GM12878 (cell line): ENCODE data around the gene ZNF451. TPM values are rescaled to one million over a fixed set of nuclear protein-coding genes. Genes with fewer than 3 reads are reported as not detected.
A peak's percentile ranks its signal among the peaks of the same experiment; 100 is the strongest.

Experiments
- BACH1 ChIP-seq: fragments of 450-650 bp; IDR thresholded peaks from 2 replicates; pipeline ENCODE4 v1.6.1; 2017; ENCODE audit warnings: mild to moderate bottlenecking, borderline replicate concordance
- BHLHE40 ChIP-seq, 2 experiments: fragments of 450-650 bp in 1 of 2; IDR thresholded peaks; 2 replicates each; pipeline ENCODE4 v1.6.1; 2011 to 2017; ENCODE audit warnings: low read depth in 2 of 2, borderline replicate concordance in 1 of 2, improper control_type of control experiment in 1 of 2, low read length in 1 of 2, mild to moderate bottlenecking in 1 of 2
- CBX3 ChIP-seq: fragments of 200-600 bp; sonication (generic); IDR thresholded peaks from 2 replicates; pipeline ENCODE4 v1.6.1; 2016; ENCODE audit warnings: low read depth, borderline replicate concordance
- CBX5 ChIP-seq: sonication (generic); IDR thresholded peaks from 2 replicates; pipeline ENCODE4 v1.6.1; 2016; ENCODE audit warnings: low read depth, moderate library complexity, mild to moderate bottlenecking, inconsistent platforms
- CEBPB ChIP-seq, 2 experiments: fragments of 150-350 bp in 1 of 2; IDR thresholded peaks; 2 replicates each; pipeline ENCODE4 v1.6.1; 2012 to 2014; ENCODE audit warnings: low read depth in 2 of 2, low read length in 2 of 2, borderline replicate concordance in 1 of 2, inconsistent platforms in 1 of 2
- EZH2 ChIP-seq: IDR thresholded peaks from 2 replicates; pipeline ENCODE4 v1.6.1; 2012; ENCODE audit warnings: low read depth, mild to moderate bottlenecking, control low read depth, inconsistent platforms, low read length, borderline replicate concordance; ENCODE audit not compliant: control insufficient read depth
- FOXM1 ChIP-seq: IDR thresholded peaks from 2 replicates; pipeline ENCODE4 v1.6.1; 2012; ENCODE audit warnings: low read depth, mild to moderate bottlenecking, inconsistent platforms, low read length, moderate library complexity
- GATAD2B ChIP-seq: fragments of 450-650 bp; conservative IDR thresholded peaks from 2 replicates; pipeline ENCODE4 v1.6.1; 2017; ENCODE audit warnings: low read depth, mild to moderate bottlenecking, moderate library complexity
- HCFC1 ChIP-seq: fragments of 150-350 bp; IDR thresholded peaks from 2 replicates; pipeline ENCODE4 v1.6.1; 2014; ENCODE audit warnings: low read length
- HDGF ChIP-seq: fragments of 450-650 bp; IDR thresholded peaks from 2 replicates; pipeline ENCODE4 v1.6.1; 2016; ENCODE audit warnings: antibody characterized with exemption
- MAX ChIP-seq: IDR thresholded peaks from 2 replicates; pipeline ENCODE4 v1.6.1; 2012; ENCODE audit warnings: low read depth, low read length, improper control_type of control experiment
- MTA2 ChIP-seq: fragments of 450-650 bp; IDR thresholded peaks from 2 replicates; pipeline ENCODE4 v1.6.1; 2016; ENCODE audit warnings: low read depth, mild to moderate bottlenecking, moderate library complexity
- MTA3 ChIP-seq: IDR thresholded peaks from 2 replicates; pipeline ENCODE4 v1.6.1; 2012; ENCODE audit warnings: low read length, inconsistent platforms, borderline replicate concordance
- MXI1 ChIP-seq: fragments of 150-350 bp; IDR thresholded peaks from 2 replicates; pipeline ENCODE4 v1.6.1; 2011; ENCODE audit warnings: low read depth, mild to moderate bottlenecking, inconsistent platforms, low read length, improper control_type of control experiment
- NFYA ChIP-seq: IDR thresholded peaks from 2 replicates; pipeline ENCODE4 v1.6.1; 2011; ENCODE audit warnings: low read depth, mild to moderate bottlenecking, low read length, improper control_type of control experiment, borderline replicate concordance
- NKRF ChIP-seq: fragments of 450-650 bp; conservative IDR thresholded peaks from 2 replicates; pipeline ENCODE4 v1.6.1; 2017; ENCODE audit warnings: mild to moderate bottlenecking, moderate library complexity
- NR2F1 ChIP-seq: fragments of 450-650 bp; conservative IDR thresholded peaks from 2 replicates; pipeline ENCODE4 v1.6.1; 2017; ENCODE audit warnings: mild to moderate bottlenecking
- PML ChIP-seq: IDR thresholded peaks from 2 replicates; pipeline ENCODE4 v1.6.1; 2012; ENCODE audit warnings: low read length, inconsistent platforms
- POLR2A ChIP-seq: IDR thresholded peaks from 2 replicates; pipeline ENCODE4 v1.6.1; 2011; ENCODE audit warnings: low read depth, mild to moderate bottlenecking, low read length
- RB1 ChIP-seq: fragments of 450-650 bp; formaldehyde crosslinking; IDR thresholded peaks from 2 replicates; pipeline ENCODE4 v1.6.1; 2017; ENCODE audit warnings: mild to moderate bottlenecking, borderline replicate concordance
- RFX5 ChIP-seq: IDR thresholded peaks from 2 replicates; pipeline ENCODE4 v1.6.1; 2011; ENCODE audit warnings: low read depth, low read length, improper control_type of control experiment
- RUNX3 ChIP-seq: IDR thresholded peaks from 2 replicates; pipeline ENCODE4 v1.6.1; 2012; ENCODE audit warnings: low read length, inconsistent platforms
- SMAD5 ChIP-seq: IDR thresholded peaks from 2 replicates; pipeline ENCODE4 v1.6.1; 2016; ENCODE audit warnings: antibody characterized with exemption, low read depth
- SP1 ChIP-seq: IDR thresholded peaks from one replicate; pipeline ENCODE4 v1.6.1; 2011; ENCODE audit warnings: low read depth, low read length
- SREBF1 ChIP-seq: IDR thresholded peaks from 2 replicates; pipeline ENCODE4 v1.6.1; 2012; ENCODE audit warnings: mild to moderate bottlenecking, low read length
- STAT1 ChIP-seq: fragments of 450-650 bp; conservative IDR thresholded peaks from 2 replicates; pipeline ENCODE4 v1.6.1; 2014; ENCODE audit warnings: antibody characterized with exemption, mild to moderate bottlenecking
- STAT3 ChIP-seq: IDR thresholded peaks from 2 replicates; pipeline ENCODE4 v1.6.1; 2011; ENCODE audit warnings: low read depth, low read length, improper control_type of control experiment
- TBL1XR1 ChIP-seq: IDR thresholded peaks from 2 replicates; pipeline ENCODE4 v1.6.1; 2012; ENCODE audit warnings: low read depth, low read length, improper control_type of control experiment
- TCF3 ChIP-seq: IDR thresholded peaks from 2 replicates; pipeline ENCODE4 v1.6.1; 2012; ENCODE audit warnings: low read depth, mild to moderate bottlenecking, low read length, borderline replicate concordance; ENCODE audit not compliant: insufficient read depth
- YY1 ChIP-seq: IDR thresholded peaks from 2 replicates; pipeline ENCODE4 v1.6.1; 2011; ENCODE audit warnings: low read depth, mild to moderate bottlenecking, low read length
- ZNF622 ChIP-seq: fragments of 450-650 bp; IDR thresholded peaks from 2 replicates; pipeline ENCODE4 v1.6.1; 2017; ENCODE audit warnings: mild to moderate bottlenecking, inconsistent platforms
- polyA plus RNA-seq, 11 experiments: library from polyadenylated mRNA; depleted of rRNA in 4 of 11; unstranded in 6 of 11; stranded (reverse) in 5 of 11; fragments of >200 nt; fragmentation: Nextera tagmentation in 4 of 11; fragmentation: Illumina TruSeq in 1 of 11; extraction: Ambion mirVana in 4 of 11; extraction: Trizol in 1 of 11; gene quantifications; 1 replicate in 1 of 11; 2 replicates in 10 of 11; pipeline versions ENCODE4 v1.2.1 to v1.2.3, GENCODE V29; 2011 to 2016; ENCODE audit warnings: inconsistent platforms in 2 of 11, missing spikeins in 2 of 11, low read depth in 1 of 11
- total RNA-seq, 4 experiments: library from RNA; depleted of rRNA in 3 of 4; stranded (reverse); fragments of >200 nt in 3 of 4; fragmentation: Illumina TruSeq in 1 of 4; extraction: Trizol in 1 of 4; gene quantifications; 2 replicates each; pipeline versions ENCODE4 v1.2.1 to v1.2.3, GENCODE V29; 2013 to 2021

ZNF451 gene
- total and polyA plus RNA-seq, 10 of the 15 experiments (the other 5 are each of a cell fraction or from before 2014, with no cell fraction given) = 6.5 to 44.4 (median 23.8) TPM

- TF ChIP-seq POLR2A (peak; percentile 95), HDGF (no peak), TCF3 (peak; percentile 41; the same call in 1 of the 2 replicates), MAX (peak; percentile 35; the same call in 1 of the 2 replicates), MTA3 (no peak; the same call in 1 of the 2 replicates), TBL1XR1 (peak; percentile 56; the same call in 1 of the 2 replicates), ZNF622 (no peak), PML (peak; percentile 81; the same call in 1 of the 2 replicates), BACH1 (peak; percentile 77), CEBPB (IDR thresholded peaks at IDR 0.05; ENCODE audit: borderline replicate concordance in 1 of 2, low read depth in 2 of 2, low read length in 2 of 2) (no peak), RB1 (peak; percentile 79; the same call in 1 of the 2 replicates), STAT1 (peak; percentile 81), YY1 (peak; percentile 88), CBX3 (no peak), STAT3 (no peak), NR2F1 (peak; percentile 95), FOXM1 (no peak; the same call in 1 of the 2 replicates), MXI1 (peak; percentile 57), GATAD2B (peak; percentile 95), SMAD5 (peak; percentile 89), NKRF (peak; percentile 71), HCFC1 (peak; percentile 21; the same call in 1 of the 2 replicates), CBX5 (peak; percentile 41; the same call in 1 of the 2 replicates), RUNX3 (no peak; the same call in none of the 2 replicates), MTA2 (no peak), RFX5 (no peak), NFYA (no peak), EZH2 (no peak), SP1 (peak; percentile 40), BHLHE40 (IDR thresholded peaks at IDR 0.05; ENCODE audit: borderline replicate concordance in 1 of 2, low read depth in 2 of 2, low read length in 1 of 2) (peak; percentile 95 to 96), SREBF1 (peak; percentile 93)
Observed at GRCh38 chr6:57172136-57173055, 82.4 kb downstream of the ZNF451 start, which contains the start of gene BAG2 (continued).
